Neural progenitor cell (in vitro differentiated cells): ENCODE data around the gene WLS. TPM values are rescaled to one million over a fixed set of nuclear protein-coding genes. Genes with fewer than 3 reads are reported as not detected.
"Not testable (repeated sequence)": the region's sequence is repeated elsewhere in the genome, so short reads cannot be mapped to it uniquely, and the experiment has no call there.

ENCODE experiments used
- DNase-seq: peaks from one replicate; pipeline ENCODE4 v3.0.0-alpha.2; 2016; ENCODE audit warnings: low spot score
- H2AFZ ChIP-seq: fragments of 200-600 bp; sonication (generic); replicated peaks from 2 replicates; pipeline ENCODE4 v1.6.1; 2016; ENCODE audit warnings: antibody characterized with exemption
- H3F3A ChIP-seq: fragments of 200-600 bp; sonication (generic); 2 replicates; pipeline ENCODE4 v1.6.1; 2016; ENCODE audit warnings: antibody characterized with exemption, low read depth
- H3K27ac ChIP-seq: fragments of 200-600 bp; sonication (generic); 2 replicates; pipeline ENCODE4 v1.5.1; 2016; ENCODE audit warnings: mild to moderate bottlenecking
- H3K27me3 ChIP-seq: fragments of 200-600 bp; sonication (generic); 2 replicates; pipeline ENCODE4 v1.6.1; 2016; ENCODE audit warnings: mild to moderate bottlenecking, moderate library complexity
- H3K36me3 ChIP-seq: fragments of 200-600 bp; sonication (generic); 2 replicates; pipeline ENCODE4 v1.5.1; 2016
- H3K4me1 ChIP-seq: fragments of 200-600 bp; sonication (generic); 2 replicates; pipeline ENCODE4 v1.6.1; 2016; ENCODE audit warnings: mixed run types
- H3K4me2 ChIP-seq: fragments of 200-600 bp; sonication (generic); 2 replicates; pipeline ENCODE4 v1.6.1; 2016
- H3K4me3 ChIP-seq: fragments of 200-600 bp; sonication (generic); 2 replicates; pipeline ENCODE4 v1.5.1; 2016
- H3K79me2 ChIP-seq: fragments of 200-600 bp; sonication (generic); 2 replicates; pipeline ENCODE4 v1.6.1; 2016; ENCODE audit warnings: low read depth
- H3K9ac ChIP-seq: fragments of 200-600 bp; sonication (generic); 2 replicates; pipeline ENCODE4 v1.6.1; 2016
- H3K9me3 ChIP-seq: fragments of 200-600 bp; sonication (generic); 2 replicates; pipeline ENCODE4 v1.5.1; 2016; ENCODE audit warnings: low read depth
- H4K20me1 ChIP-seq: fragments of 200-600 bp; sonication (generic); 2 replicates; pipeline ENCODE4 v1.6.1; 2016; ENCODE audit warnings: low read depth
- H3K27ac Mint-ChIP-seq: 3 replicates; pipeline ENCODE4 v1.8.0; 2021; ENCODE audit warnings: mixed read lengths
- H3K27me3 Mint-ChIP-seq: 2 replicates; pipeline ENCODE4 v1.8.0; 2022; ENCODE audit warnings: low read depth, mild to moderate bottlenecking, inconsistent platforms, moderate library complexity, mixed read lengths; ENCODE audit not compliant: insufficient read depth
- H3K36me3 Mint-ChIP-seq: 3 replicates; pipeline ENCODE4 v1.8.0; 2021; ENCODE audit warnings: mixed read lengths
- H3K4me1 Mint-ChIP-seq: 3 replicates; pipeline ENCODE4 v1.8.0; 2021; ENCODE audit warnings: mixed read lengths
- H3K4me3 Mint-ChIP-seq: 3 replicates; pipeline ENCODE4 v1.8.0; 2021; ENCODE audit warnings: mild to moderate bottlenecking, moderate library complexity, mixed read lengths
- H3K9me3 Mint-ChIP-seq: 3 replicates; pipeline ENCODE4 v1.8.0; 2020; ENCODE audit warnings: mixed read lengths
- CTCF ChIP-seq: fragments of 200-600 bp; sonication (generic); IDR thresholded peaks from 2 replicates; pipeline ENCODE4 v1.5.1; 2017; ENCODE audit warnings: antibody characterized with exemption, mild to moderate bottlenecking
- EZH2 ChIP-seq: fragments of 200-600 bp; sonication (generic); IDR thresholded peaks from 2 replicates; pipeline ENCODE4 v1.6.1; 2017; ENCODE audit warnings: antibody characterized with exemption, mild to moderate bottlenecking, moderate library complexity
- EZH2phosphoT487 ChIP-seq: fragments of 200-600 bp; sonication (generic); IDR thresholded peaks from 2 replicates; pipeline ENCODE4 v1.6.1; 2017; ENCODE audit warnings: antibody characterized with exemption
- total RNA-seq: library from RNA; depleted of rRNA; stranded (reverse); fragments of >200 nt; gene quantifications from 2 replicates; pipeline ENCODE4 v1.2.3, GENCODE V29; 2015; ENCODE audit warnings: low replicate concordance

WLS gene
- total RNA-seq, 1 donor from 2014 or later = 259 TPM

GRCh38 chr1:68270951-68271350, 38.6 kb upstream of the WLS start:
- Histone ChIP-seq H3K4me2 (no peak overlapping the region), H3K36me3 (no peaks in the 10 kb centered on the region), H3K79me2 (no peaks in the 10 kb centered on the region), H3K27me3 (no peaks in the 10 kb centered on the region), H3K4me1 (peaks cover 10% of the 10 kb centered on the region), H3K9me3 (no peaks in the 10 kb centered on the region), H3K27ac (no peak overlapping the region), H3K4me3 (no peak overlapping the region), H2AFZ (no peak overlapping the region), H3F3A (peaks cover 9% of the 10 kb centered on the region), H4K20me1 (no peaks in the 10 kb centered on the region), H3K9ac (no peak overlapping the region)
- TF ChIP-seq EZH2 (no peak), EZH2phosphoT487 (no peak), CTCF (no peak)
- Mint-ChIP-seq H3K9me3 (no peaks in the 10 kb centered on the region), H3K4me1 (no peaks in the 10 kb centered on the region), H3K4me3 (no peak overlapping the region), H3K27me3 (peaks cover 3% of the 10 kb centered on the region), H3K27ac (no peak overlapping the region), H3K36me3 (no peaks in the 10 kb centered on the region)
- DNase-seq = no peak

GRCh38 chr1:68269637-68270430, 37.5 kb upstream of the WLS start:
- no peak overlapping the region for H2AFZ ChIP-seq
- H3K4me1 ChIP-seq = peaks cover 10% of the 10 kb centered on the region
- H3K4me2 ChIP-seq = no peak overlapping the region

GRCh38 chr1:68268896-68269483, 36.7 kb upstream of the WLS start:
- no peak overlapping the region for H3K4me2 ChIP-seq
- H3K27me3 Mint-ChIP-seq = peaks cover 3% of the 10 kb centered on the region
- H3K79me2 ChIP-seq = no peaks in the 10 kb centered on the region
- no peaks in the 10 kb centered on the region for H3K36me3 ChIP-seq
- no peak overlapping the region for H3K9ac ChIP-seq
- H3K9me3 ChIP-seq = no peaks in the 10 kb centered on the region
- no peaks in the 10 kb centered on the region for H3K27me3 ChIP-seq
- H4K20me1 ChIP-seq = no peaks in the 10 kb centered on the region
- no peak overlapping the region for H3K27ac Mint-ChIP-seq
- peaks cover 7% of the 10 kb centered on the region for H3K4me1 ChIP-seq
- no peak overlapping the region for H3K4me3 Mint-ChIP-seq
- no peak overlapping the region for H3K27ac ChIP-seq
- no peaks in the 10 kb centered on the region for H3K36me3 Mint-ChIP-seq
- no peaks in the 10 kb centered on the region for H3K4me1 Mint-ChIP-seq
- peaks cover 6% of the 10 kb centered on the region for H3F3A ChIP-seq
- no peaks in the 10 kb centered on the region for H3K9me3 Mint-ChIP-seq
- TF ChIP-seq EZH2phosphoT487 = no peak
- no peak for TF ChIP-seq CTCF
- TF ChIP-seq EZH2 = no peak
- no peak overlapping the region for H2AFZ ChIP-seq
- no peak for DNase-seq
- no peak overlapping the region for H3K4me3 ChIP-seq

More at GRCh38 chr1:68269637-68270430, 37.5 kb upstream of the WLS start:
- Histone ChIP-seq H3K36me3 (no peaks in the 10 kb centered on the region), H3K9me3 (no peaks in the 10 kb centered on the region), H3K9ac (no peak overlapping the region), H4K20me1 (no peaks in the 10 kb centered on the region), H3K27me3 (no peaks in the 10 kb centered on the region), H3F3A (peaks cover 9% of the 10 kb centered on the region), H3K4me3 (no peak overlapping the region), H3K27ac (no peak overlapping the region), H3K79me2 (no peaks in the 10 kb centered on the region)
- DNase-seq = no peak
- H3K36me3 Mint-ChIP-seq = no peaks in the 10 kb centered on the region
- H3K9me3 Mint-ChIP-seq = no peaks in the 10 kb centered on the region
- H3K27me3 Mint-ChIP-seq = peaks cover 3% of the 10 kb centered on the region
- H3K4me3 Mint-ChIP-seq = no peak overlapping the region
- no peak overlapping the region for H3K27ac Mint-ChIP-seq
- TF ChIP-seq EZH2 (no peak), EZH2phosphoT487 (no peak), CTCF (no peak)
- no peaks in the 10 kb centered on the region for H3K4me1 Mint-ChIP-seq

- DNase-seq, H3K27me3 ChIP-seq, H3K27ac Mint-ChIP-seq, H3K4me1 Mint-ChIP-seq, H3K36me3 ChIP-seq, H3K79me2 ChIP-seq, H3K27ac ChIP-seq, H3K27me3 Mint-ChIP-seq, H3K9ac ChIP-seq, H3K9me3 Mint-ChIP-seq, H3K4me1 ChIP-seq, H3K4me3 ChIP-seq, H3K36me3 Mint-ChIP-seq, H4K20me1 ChIP-seq, H3K9me3 ChIP-seq, H3K4me3 Mint-ChIP-seq: not testable (repeated sequence)
- peak overlapping the region; percentile 94 for H2AFZ ChIP-seq
- peaks cover 12% of the 10 kb centered on the region for H3F3A ChIP-seq
- peak overlapping the region; percentile 45 for H3K4me2 ChIP-seq
Observed at GRCh38 chr1:68256824-68257223, 24.5 kb upstream of the WLS start.
